ENCODE data around the gene MADD.

Gene MADD

GRCh38 chr11:47353978-47354774 is 84.2 kb downstream of the MADD start:
- Histone ChIP-seq H3K4me3 (ENCODE audit: low read depth in 1 of 2, low read length in 2 of 2) (no peak overlapping the region), H4K20me1 (ENCODE audit: insufficient read depth, low read length) (no peaks in the 10 kb centered on the region), H3K36me3 (ENCODE audit: insufficient read depth, low read length) (no peaks in the 10 kb centered on the region), H3K27ac (ENCODE audit: low read length) (no peak overlapping the region), H3K79me2 (ENCODE audit: insufficient read depth, low read length) (no peaks in the 10 kb centered on the region), H2AFZ (ENCODE audit: low read depth, low read length) (no peak overlapping the region), H3K9me3 (ENCODE audit: insufficient read depth, low read length, severe bottlenecking) (no peaks in the 10 kb centered on the region), H3K9ac (ENCODE audit: low read depth, low read length) (no peak overlapping the region), H3K27me3 (ENCODE audit: insufficient read depth, low read length, poor library complexity) (no peaks in the 10 kb centered on the region), H3K4me1 (ENCODE audit: insufficient read depth, low read length) (peaks cover 6% of the 10 kb centered on the region), H3K4me2 (ENCODE audit: insufficient read depth, low read length) (no peak overlapping the region)
- TF ChIP-seq EZH2 (IDR thresholded peaks at IDR 0.05; ENCODE audit: borderline replicate concordance, low read depth, low read length, severe bottlenecking) (no peak), CTCF (IDR thresholded peaks at IDR 0.05; ENCODE audit: borderline replicate concordance, extremely low read depth, low read length, poor library complexity, severe bottlenecking) (no peak)
- no peak for DNase-seq
- ATAC-seq (ENCODE audit: insufficient read depth, low read depth), result no peak

- Histone ChIP-seq H3K27me3 (ENCODE audit: insufficient read depth, low read length, poor library complexity) (no peaks in the 10 kb centered on the region), H3K27ac (ENCODE audit: low read length) (no peak overlapping the region), H2AFZ (ENCODE audit: low read depth, low read length) (no peak overlapping the region), H3K36me3 (ENCODE audit: insufficient read depth, low read length) (no peaks in the 10 kb centered on the region), H4K20me1 (ENCODE audit: insufficient read depth, low read length) (no peaks in the 10 kb centered on the region), H3K9me3 (ENCODE audit: insufficient read depth, low read length, severe bottlenecking) (no peaks in the 10 kb centered on the region), H3K4me2 (ENCODE audit: insufficient read depth, low read length) (no peak overlapping the region), H3K4me1 (ENCODE audit: insufficient read depth, low read length) (peaks cover 13% of the 10 kb centered on the region), H3K4me3 (ENCODE audit: low read depth in 1 of 2, low read length in 2 of 2) (no peak overlapping the region), H3K79me2 (ENCODE audit: insufficient read depth, low read length) (no peaks in the 10 kb centered on the region), H3K9ac (ENCODE audit: low read depth, low read length) (no peak overlapping the region)
- TF ChIP-seq CTCF (IDR thresholded peaks at IDR 0.05; ENCODE audit: borderline replicate concordance, extremely low read depth, low read length, poor library complexity, severe bottlenecking) (no peak), EZH2 (IDR thresholded peaks at IDR 0.05; ENCODE audit: borderline replicate concordance, low read depth, low read length, severe bottlenecking) (no peak)
- DNase-seq, result no peak
- no peak for ATAC-seq (ENCODE audit: insufficient read depth, low read depth)
These were observed 85.0 kb downstream of the MADD start for GRCh38 chr11:47354913-47355282.

- no peak overlapping the region for H3K27ac ChIP-seq (ENCODE audit: low read length)
- no peak overlapping the region for H3K4me2 ChIP-seq (ENCODE audit: insufficient read depth, low read length)
- ATAC-seq (ENCODE audit: insufficient read depth, low read depth) (no peak), DNase-seq (peak; percentile 54)
- no peaks in the 10 kb centered on the region for H3K9me3 ChIP-seq (ENCODE audit: insufficient read depth, low read length, severe bottlenecking)
- peak; percentile 74 for TF ChIP-seq CTCF (IDR thresholded peaks at IDR 0.05; ENCODE audit: borderline replicate concordance, extremely low read depth, low read length, poor library complexity, severe bottlenecking)
- TF ChIP-seq EZH2 (IDR thresholded peaks at IDR 0.05; ENCODE audit: borderline replicate concordance, low read depth, low read length, severe bottlenecking), result no peak
- H3K4me3 ChIP-seq (ENCODE audit: low read depth in 1 of 2, low read length in 2 of 2), result no peak overlapping the region
- H3K79me2 ChIP-seq (ENCODE audit: insufficient read depth, low read length), result no peaks in the 10 kb centered on the region
- no peaks in the 10 kb centered on the region for H4K20me1 ChIP-seq (ENCODE audit: insufficient read depth, low read length)
- H2AFZ ChIP-seq (ENCODE audit: low read depth, low read length), result no peak overlapping the region
- peaks cover 19% of the 10 kb centered on the region for H3K4me1 ChIP-seq (ENCODE audit: insufficient read depth, low read length)
- H3K27me3 ChIP-seq (ENCODE audit: insufficient read depth, low read length, poor library complexity), result no peaks in the 10 kb centered on the region
- H3K36me3 ChIP-seq (ENCODE audit: insufficient read depth, low read length), result no peaks in the 10 kb centered on the region
- no peak overlapping the region for H3K9ac ChIP-seq (ENCODE audit: low read depth, low read length)
These were observed 85.6 kb downstream of the MADD start for GRCh38 chr11:47355283-47356128.

Measured in DND-41 (cell line).